ENCODE results near the gene SAT2.
"Not testable (repeated sequence)": the region's sequence is repeated elsewhere in the genome, so short reads cannot be mapped to it uniquely, and the experiment has no call there.

The SAT2 gene

DNA sequence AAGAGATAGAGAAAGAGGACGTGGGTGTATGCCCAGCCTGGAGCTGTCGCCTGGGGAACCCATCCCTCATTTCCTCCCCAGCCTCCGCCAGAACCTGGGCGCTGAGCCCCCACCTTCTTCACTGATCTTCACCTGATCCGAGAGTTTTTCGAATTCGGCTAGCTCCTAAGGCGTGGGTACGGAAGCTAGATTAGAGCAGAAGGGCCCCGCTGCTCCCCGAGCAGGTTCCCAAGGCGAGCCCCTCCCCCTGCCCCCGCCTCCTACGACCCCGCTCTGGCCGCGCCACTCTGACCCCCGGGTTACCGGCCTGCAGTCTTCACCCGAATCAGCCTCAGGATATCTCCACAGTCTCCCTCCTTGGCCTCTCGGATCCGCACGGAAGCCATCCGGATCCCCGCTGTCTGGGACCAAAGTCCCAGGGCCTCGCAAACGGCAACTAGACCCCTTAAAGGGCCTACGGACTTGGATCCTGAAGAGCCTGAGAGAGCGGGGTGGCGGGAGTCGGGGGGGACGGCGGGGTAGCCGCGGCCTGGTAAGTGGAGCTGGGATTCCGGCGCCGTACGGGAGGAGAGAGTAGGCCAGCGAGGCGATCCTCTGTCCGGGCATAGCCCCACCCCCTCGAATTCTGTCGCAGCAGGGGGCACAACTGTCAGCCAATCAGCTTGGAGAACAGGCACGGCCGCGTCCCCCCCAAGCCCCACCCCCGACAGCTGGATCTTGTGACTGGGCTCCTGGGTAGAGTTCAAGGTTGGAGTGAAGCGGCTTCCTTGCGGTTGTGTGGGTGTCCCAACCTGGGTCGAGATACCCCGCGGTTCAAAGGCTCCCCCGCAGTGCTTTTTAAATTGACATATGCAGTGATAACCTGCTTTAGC, at the start of gene SAT2:
TSS of gene SAT2 (minus strand) at position 572 of the 872 bp plus-strand sequence. CDS start at position 386, 186 bp downstream.
- DNase-seq, result no peak

DNA sequence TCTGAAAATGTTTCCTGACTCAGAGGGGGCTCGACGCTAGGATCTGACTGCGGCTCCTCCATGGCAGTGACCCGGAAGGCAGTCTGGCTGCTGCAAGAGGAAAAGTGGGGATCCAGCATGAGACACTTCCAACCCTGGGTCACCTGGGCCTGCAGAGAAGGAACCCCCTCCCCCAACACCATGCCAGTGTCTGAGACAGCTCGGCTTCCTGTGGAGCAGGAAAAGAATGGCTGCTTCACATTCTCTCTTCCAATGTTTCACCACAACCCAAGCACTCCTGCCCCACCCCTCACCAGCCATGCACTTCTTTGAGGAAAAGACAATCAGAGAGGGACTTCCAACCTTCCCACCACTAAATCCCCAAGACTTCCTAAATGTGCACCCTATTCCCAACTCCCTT, 48.9 kb upstream of the SAT2 start:
- DNase-seq, result no peak

DNA sequence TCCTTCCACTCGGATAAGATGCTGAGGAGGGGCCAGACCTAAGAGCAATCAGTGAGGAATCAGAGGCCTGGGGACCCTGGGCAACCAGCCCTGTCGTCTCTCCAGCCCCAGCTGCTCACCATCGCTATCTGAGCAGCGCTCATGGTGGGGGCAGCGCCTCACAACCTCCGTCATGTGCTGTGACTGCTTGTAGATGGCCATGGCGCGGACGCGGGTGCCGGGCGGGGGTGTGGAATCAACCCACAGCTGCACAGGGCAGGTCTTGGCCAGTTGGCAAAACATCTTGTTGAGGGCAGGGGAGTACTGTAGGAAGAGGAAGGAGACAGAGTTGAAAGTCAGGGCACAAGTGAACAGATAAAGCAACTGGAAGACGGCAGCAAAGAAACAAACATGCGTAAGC, 47.3 kb upstream of the SAT2 start:
- no peak for DNase-seq

DNA sequence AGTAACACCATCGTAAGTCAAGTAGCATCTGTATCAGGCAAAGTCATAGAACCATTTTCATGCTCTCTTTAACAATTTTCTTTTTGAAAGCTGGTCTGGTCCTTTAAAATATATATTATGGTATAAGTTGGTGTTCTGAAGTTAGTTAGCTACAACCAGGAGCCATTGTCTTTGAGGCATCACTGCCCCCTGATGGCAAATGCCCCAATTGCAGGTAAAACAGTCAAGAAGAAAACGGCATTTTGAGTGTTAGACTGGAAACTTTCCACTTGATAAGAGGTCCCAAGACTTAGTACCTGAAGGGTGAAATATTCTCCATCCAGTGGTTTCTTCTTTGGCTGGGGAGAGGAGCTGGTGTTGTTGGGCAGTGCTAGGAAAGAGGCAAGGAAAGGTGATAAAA, 45.6 kb upstream of the SAT2 start:
- DNase-seq, result no peak

DNA sequence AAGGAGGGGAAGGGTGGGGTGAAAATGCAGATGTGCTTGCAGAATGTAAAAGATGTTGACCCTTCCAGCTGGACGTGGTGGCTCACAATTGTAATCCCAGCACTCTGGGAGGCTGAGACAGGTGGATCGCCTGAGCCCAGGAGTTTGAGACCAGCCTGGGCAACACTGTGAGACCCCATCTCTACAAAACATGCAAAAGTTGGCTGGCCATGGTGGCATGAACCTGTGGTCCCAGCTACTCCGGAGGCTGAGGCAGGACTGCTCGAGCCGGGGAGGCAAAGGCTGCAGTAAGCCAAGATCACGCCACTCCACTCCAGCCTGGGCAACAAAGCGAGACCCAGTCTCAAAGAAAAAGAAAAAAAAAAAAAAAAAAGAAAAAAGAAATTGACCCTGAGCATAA, 40.9 kb upstream of the SAT2 start:
- no peak for DNase-seq

DNA sequence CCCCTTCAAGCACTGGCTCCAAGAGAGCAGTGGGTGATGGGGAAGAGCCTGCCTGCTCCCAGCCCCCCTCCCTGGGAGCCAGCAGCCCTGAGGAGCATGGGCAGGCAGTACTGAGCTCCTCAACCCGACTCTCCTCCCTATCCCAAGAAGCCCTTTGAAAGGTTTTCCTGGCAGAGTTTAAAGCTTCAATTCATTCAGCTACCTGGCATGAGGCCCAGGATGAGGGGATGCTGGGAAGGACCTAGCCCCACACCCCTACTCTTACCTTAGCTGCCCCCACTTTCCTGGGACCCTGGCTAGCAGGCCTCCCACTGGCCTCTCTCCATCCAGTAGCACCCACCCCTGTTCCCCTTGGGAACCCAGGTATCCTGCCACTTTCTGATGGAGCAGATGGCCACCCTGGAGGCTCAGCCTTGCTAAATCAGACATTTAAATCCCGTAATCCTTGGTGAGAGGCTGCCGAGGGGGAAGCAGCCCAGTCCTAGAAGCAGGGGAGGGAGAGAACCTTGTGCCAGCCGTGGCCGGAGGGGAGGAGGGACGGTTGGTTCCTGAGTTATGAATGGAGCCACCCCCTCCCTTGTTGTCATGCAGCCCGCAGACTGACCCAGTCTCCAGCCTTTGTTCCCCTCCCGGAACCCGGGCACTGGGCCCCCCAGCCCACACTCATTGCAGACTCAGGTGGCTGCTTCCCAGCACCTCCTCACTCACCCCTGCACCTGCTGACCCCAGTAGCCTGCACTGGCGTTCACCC, 40.2 kb upstream of the SAT2 start:
- DNase-seq, result no peak

DNA sequence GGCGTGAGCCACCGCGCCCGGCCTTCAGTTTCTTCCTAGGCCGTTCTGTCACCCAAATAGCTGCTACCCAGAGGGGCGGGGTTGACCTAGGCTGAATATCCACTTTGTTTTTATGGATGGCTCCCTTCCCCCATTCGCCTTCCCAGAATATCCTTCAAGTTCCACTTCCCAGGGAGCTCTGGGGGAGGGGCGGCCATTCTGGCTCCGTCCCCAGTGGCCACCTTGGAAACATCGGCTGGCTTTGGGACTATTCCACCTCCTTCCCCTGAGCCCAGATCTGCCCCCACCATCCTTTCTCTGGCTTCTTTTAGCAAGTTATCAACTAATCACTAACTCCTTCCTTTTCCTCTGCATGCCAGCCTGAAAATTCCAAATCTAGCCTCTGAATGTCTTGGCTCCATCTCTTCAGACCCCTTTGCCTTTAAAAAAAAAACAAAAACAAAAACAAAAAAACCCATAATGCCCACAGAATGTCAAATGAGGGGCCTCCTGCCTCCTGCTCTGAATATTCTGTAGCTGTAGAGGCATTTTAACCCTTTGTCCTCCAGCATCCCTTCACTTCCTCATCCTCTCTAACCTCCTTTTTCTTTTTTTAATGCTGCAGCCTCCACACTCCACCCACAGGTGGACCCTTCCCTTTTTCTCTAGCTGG, 29.5 kb upstream of the SAT2 start:
- DNase-seq, result no peak

DNA sequence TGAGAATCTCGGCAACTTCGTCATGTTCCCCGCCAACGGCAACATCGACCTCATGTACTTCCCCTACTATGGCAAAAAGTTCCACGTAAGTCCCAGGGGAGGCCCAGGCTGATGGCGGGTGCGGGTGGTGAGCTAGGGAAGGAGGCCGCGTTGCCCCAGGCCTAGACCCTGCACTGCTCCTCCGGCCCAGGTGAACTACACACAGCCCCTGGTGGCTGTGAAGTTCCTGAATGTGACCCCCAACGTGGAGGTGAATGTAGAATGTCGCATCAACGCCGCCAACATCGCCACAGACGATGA, 27.9 kb upstream of the SAT2 start:
- DNase-seq, result no peak

DNA sequence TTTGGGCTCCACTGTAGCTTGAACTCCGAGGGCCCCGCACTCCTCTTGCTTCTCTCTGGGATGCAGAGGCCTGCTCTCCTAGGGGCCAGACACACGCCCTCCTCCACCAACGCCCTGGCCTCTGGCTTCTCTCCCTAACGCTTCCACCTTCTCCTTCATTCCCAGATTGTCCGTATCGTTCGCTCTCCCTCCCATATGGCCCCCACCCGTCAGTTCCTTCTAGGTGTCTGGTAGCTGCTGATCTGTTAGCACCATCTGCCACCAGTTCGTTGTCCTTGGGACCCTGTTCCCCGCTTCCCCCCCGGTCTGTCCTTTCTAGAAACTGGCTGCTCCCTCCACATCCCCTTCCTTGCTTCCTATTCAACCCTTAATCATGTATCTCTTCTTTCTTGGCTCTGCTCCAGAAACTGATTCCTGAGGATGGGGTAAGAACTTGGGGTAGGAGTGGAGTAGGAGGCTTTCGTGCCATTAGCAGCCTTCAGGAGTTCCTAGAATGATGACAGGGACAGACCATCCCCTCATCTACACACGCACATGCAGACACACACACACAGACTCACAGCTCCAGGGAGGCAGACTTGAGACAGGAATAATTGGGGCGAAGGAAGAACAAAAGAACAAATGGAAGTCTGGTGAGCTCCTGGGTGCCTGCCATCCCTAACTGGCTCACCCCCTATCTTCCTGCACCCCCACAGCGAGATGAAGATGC, 27.4 kb upstream of the SAT2 start:
- no peak for DNase-seq

DNA sequence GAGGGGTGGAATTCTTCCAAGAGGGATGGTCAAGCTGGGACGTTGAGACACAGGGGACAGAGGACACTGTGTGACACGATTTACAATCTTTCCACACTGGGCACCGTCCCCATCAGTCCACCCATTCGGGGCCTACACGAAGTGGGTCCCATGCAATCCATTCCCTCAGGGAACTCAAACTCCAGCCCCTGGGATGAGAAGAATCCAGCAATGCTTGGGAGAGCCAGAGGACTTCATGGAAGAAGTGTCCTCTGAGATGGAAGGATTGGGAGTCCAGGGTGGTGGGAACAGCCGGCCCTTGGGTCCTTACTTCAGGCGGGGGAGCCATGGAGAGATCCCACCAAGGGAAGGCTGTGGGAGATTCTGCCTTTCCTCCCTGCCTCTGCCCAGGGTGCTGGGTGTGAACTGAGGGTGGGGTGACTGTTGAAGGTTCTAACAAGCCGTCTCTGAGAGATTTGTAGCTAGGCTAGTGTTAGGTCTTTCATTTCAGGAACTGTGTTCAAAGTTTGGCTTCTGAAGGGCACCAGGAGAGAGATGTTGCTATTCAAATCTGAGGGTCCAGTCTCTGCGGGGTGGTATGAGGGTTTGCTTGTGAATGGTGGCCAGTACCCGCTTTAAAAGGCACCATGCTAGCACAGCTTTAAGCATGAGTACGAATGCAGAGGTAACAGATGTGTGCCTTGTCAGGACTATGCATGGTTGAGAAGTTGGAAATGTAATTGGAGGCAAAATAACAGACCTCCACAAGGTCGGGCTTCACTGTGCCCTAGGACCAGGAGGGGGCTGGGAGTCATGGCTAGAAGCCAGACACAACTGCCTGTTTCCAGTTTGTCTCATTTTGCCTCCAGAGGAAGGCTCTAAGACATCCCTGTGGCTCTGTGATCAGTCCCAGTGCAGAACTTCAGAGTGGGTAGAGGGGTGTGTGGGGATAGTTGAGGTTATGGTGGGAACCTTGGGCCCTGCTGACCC, 25.1 kb upstream of the SAT2 start:
- no peak for DNase-seq

DNA sequence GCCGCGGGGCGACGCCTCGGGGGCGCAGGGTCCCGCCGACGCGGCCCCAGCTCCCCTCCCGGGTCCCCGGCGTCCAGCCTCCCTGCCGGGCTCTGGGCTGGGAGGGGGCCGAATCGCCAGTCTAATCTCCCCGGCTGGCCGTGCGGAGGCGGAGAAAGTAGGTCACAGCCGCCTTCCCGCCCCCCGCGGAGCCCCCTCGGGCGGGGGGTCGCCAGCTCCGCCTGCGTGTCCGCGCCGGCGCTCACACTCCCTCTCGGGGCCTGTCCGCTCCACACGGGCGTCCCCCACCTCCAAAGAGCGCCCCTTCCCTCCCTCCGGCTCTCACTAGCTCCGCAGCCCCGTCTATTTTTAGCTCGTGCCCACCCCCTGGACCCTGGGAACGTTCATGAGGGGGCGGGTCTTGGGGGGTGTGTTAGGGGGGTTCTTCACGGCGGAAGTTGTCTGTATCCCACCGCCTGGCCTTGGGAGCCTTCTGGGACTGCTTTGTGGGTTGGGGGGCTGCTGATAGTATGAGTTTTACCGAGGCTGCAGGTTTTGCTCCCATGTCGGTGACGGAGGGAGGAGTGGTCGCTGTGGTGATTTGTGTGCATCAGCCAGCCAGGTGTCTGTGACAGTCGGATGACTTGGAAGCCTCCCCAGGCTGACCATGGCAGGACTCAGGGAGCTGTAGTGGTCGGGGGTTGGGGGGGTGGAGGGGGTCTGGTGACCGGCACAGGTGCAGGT, 24.2 kb upstream of the SAT2 start:
- DNase-seq, result no peak

DNA sequence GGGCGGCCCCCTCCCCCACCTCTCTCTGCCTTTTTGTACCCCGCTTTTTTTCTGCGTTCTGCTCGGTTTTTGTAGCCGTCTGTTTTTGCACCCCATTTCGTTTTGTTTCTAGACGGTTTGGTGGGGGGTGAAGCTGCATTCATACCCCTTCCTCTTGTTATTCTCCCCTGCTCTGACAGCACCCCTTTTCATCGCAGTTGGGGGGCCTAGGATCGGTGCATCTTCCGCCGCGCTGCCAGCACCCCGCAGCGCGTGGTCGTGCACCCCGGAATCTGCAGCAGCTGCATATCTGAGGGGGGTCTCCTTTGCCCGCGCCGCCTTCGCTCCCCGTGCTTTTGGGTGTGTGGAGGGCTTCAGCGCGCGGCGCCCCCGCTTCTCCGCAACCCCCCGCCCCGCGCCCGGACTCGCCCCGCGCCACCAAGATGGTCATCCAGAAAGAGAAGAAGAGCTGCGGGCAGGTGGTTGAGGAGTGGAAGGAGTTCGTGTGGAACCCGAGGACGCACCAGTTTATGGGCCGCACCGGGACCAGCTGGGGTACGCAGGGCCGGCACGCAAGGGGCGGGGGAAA, 23.6 kb upstream of the SAT2 start:
- DNase-seq, result no peak

DNA sequence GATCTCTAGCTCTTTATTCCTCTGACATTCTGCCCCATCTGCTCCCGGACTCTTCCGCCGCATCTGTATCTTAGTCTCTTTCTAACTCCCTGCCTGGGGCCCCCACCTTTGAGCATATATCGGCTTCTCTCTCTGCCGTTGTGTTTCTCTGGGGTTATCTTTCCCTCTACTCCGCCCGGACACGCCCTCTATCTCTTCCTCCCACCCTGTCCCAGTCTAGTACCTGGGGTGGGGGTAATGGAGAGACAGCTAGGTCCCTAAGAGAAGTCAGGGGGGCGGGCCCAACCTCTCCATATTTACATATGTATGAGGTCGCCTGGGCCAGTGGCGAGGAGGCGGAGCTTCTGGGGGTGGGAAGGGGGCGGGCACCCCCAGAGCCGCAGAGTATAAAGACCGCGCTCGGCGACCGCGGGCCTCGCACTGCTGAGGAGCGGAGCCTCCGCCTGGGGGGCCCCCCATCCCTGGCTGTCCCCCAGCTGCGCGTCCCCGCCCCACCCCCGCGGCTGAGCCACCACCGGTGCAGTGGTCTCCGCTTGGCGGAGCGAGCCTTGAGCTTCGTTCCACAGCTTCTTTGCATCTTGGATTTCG, 23.0 kb upstream of the SAT2 start, which contains the start of gene ATP1B2:
TSS of gene ATP1B2 (plus strand) at position 418 of the 588 bp plus-strand sequence. CDS start 593 bp downstream, outside the sequence.
- DNase-seq, result no peak

DNA sequence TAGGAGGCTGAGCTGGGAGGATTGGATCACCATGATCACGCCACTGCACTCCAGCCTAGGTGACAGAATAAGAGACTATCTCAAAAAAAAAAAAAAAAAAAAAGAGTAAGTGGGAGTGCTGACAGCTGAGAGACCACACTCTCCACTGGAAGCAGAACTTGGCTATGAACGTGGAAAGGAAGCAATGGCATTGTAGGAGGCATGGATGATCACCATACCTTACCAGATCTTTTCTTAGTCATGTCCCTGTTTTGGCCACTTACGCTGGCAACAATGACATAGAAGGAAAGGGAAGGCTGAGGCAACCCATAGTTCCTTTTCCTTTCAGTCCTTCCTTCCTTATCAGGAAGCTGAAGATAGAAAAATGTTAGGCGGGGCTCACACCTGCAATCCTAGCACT, 19.4 kb upstream of the SAT2 start:
- no peak for DNase-seq

DNA sequence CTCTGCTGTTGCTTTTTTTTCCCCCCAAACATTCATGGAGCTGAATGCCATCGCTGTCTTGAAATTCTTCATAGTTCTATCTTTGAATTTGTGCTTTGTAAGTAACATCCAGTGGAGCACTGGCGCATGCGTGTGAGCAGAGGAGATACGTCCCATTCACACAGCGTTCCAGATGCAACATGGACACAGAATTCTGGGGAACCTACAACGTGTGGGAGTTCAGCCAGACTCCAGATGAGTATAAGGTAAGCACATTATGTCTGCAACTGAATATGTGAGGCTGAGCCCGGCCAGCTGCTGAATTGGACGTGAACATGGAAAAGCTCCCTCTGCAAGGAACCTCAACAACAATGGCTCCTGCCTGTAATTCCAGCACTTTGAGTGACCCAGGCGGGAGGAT, 18.8 kb upstream of the SAT2 start:
- no peak for DNase-seq

DNA sequence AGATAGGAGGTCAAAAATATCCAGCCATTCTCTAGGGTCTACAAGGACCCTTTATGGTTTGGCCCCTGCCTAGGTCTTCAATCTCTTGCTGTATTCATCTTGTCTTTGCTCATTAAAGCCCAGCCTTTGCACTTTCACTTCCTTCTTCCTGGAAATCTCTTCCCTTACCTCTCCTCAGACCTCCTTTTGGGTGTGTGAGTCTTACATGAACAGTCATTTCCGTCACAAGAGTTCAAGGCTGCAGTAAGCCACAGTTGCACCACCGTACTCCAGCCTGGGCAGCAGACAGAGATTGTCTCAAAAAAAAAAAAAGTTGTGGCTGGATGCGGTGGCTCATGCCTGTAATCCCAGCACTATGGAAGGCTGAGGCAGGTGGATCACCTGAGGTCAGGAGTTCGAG, 17.2 kb upstream of the SAT2 start:
- DNase-seq, result no peak

DNA sequence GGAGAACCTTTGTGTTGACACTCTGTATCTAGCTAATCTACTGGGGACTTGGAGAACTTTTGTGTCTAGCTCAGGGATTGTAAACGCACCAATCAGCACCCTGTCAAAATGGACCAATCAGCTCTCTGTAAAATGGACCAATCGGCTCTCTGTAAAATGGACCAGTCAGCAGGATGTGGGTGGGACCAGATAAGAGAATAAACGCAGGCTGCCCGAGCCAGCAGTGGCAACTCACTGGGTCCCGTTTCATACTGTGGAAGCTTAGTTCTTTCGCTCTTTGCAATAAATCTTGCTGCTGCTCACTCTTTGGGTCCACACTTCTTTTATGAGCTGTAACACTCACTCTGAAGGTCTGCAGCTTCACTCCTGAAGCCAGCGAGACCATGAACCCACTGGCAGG, 14.0 kb upstream of the SAT2 start:
- DNase-seq, result not testable (repeated sequence)

DNA sequence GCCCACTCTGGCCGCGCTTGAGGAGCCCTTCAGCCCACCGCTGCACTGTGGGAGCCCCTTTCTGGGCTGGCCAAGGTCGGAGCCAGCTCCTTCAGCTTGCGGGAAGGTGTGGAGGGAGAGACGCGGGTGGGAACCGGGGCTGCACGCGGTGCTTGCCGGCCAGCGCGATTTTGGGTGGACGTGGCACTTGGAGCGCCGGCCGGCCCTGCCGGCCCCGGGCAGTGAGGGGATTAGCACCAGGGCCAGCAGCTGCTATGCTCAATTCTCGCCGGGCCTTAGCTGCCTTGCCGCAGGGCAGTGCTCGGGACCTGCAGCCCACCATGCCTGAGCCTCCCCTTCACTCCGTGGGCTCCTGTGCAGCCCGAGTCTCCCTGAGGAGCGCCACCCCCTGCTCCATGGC, 13.2 kb upstream of the SAT2 start:
- DNase-seq, result no peak

DNA sequence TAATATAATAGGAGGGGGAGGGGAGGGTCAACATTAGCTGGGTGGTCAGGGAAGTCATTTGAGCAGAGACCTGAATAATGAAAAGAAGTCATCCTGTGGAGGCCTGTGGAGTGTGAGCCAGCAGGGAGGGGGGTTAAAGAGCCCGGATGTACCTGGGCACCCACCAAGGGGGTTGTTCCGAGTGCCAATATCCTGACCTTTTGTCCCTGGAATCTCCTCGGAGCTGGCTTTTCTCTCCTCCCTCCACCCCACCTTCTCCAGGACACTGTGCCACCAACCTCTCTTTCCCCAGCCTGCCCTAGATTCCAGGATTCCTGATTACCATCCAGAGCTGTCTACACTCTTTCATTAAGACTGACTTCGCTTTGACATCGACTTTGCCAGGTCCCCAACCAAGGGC, 8.5 kb upstream of the SAT2 start:
- DNase-seq, result no peak

DNA sequence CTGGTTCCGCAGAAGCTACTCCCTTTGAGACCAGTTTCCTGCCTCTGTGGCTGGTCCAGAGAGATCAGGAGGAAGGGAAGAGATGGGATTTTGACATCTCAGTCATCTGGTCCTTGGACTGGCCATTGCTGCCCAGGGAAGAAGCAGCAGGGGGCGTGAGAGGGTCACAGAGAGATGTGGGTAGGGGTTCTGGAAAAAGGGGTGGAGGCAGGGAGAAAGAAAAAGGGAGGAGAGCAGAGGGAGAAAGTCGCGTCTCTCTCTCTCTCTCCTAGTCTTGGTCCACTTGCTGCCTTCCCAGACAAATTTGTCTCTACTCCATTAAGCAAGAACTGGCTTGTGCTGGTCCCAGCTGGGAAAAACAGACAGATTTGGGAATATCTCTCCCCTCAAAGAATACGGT, 6.8 kb upstream of the SAT2 start:
- no peak for DNase-seq

DNA sequence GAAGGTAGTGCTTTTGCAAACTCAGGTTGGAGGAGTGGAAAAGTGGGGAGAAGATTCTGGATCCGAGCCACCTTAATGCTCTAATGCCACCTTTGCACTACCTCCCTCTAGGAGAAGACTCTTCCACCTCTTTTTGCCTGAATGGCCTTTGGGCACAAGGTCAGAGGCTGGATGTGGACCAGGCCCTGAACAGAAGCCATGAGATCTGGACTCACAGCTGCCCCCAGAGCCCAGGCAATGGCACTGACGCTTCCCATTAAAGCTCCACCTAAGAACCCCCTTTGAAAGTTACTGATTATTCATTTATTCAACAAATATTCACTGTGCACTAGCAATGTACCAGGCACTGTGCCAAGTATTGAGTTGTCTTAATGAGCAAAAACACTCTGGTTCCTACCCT, 5.5 kb upstream of the SAT2 start:
- no peak for DNase-seq

All from NCI-H2081 treated with DMSO at 0.1 percent for 48 hours (cell line).